ENCODE data around the gene ACAD11. TPM values are rescaled to one million over a fixed set of nuclear protein-coding genes. Genes with fewer than 3 reads are reported as not detected.

The ACAD11 gene
- total RNA-seq, 2 experiments from 2014 or later, result 11.8 to 13.0 TPM

- POLR2A ChIA-PET, result no interaction called here
- Mint-ChIP-seq H3K4me3 (no peak overlapping the region), H3K4me1 (peaks cover 5% of the 10 kb centered on the region), H3K27me3 (no peaks in the 10 kb centered on the region), H3K27ac (no peak overlapping the region), H3K9me3 (no peaks in the 10 kb centered on the region), H3K36me3 (ENCODE audit: low read depth) (peaks cover 25% of the 10 kb centered on the region)
- CTCF ChIA-PET, result interaction anchor here (1.1 to 3.1 kb wide), 3 partner anchors 13 to 105 kb away, joined by 3 to 16 read pairs (median 3); no protein-coding TSS in a partner anchor
- no peak for DNase-seq
These were observed 122.3 kb downstream of the ACAD11 start for GRCh38 chr3:132537297-132537696.

GRCh38 chr3:132536442-132537153 lies 123.0 kb downstream of the ACAD11 start:
- Mint-ChIP-seq H3K27me3 (no peaks in the 10 kb centered on the region), H3K9me3 (no peaks in the 10 kb centered on the region), H3K4me1 (no peaks in the 10 kb centered on the region), H3K36me3 (ENCODE audit: low read depth) (peaks cover 22% of the 10 kb centered on the region), H3K4me3 (no peak overlapping the region), H3K27ac (no peak overlapping the region)
- POLR2A ChIA-PET, result no interaction called here
- no peak for DNase-seq
- CTCF ChIA-PET, result interaction anchor here (0.9 to 3.1 kb wide), 7 partner anchors 9 to 106 kb away, joined by 3 to 16 read pairs (median 4); no protein-coding TSS in a partner anchor

GRCh38 chr3:132535575-132536441 lies 123.8 kb downstream of the ACAD11 start:
- H3K4me1 Mint-ChIP-seq, result no peaks in the 10 kb centered on the region
- no peaks in the 10 kb centered on the region for H3K27me3 Mint-ChIP-seq
- H3K9me3 Mint-ChIP-seq, result no peaks in the 10 kb centered on the region
- ChIA-PET CTCF (interaction anchor here (0.6 to 3.1 kb wide), 7 partner anchors 8 to 106 kb away, joined by 3 to 16 read pairs (median 4); no protein-coding TSS in a partner anchor), POLR2A (no interaction called here)
- no peak overlapping the region for H3K4me3 Mint-ChIP-seq
- no peak overlapping the region for H3K27ac Mint-ChIP-seq
- peaks cover 28% of the 10 kb centered on the region for H3K36me3 Mint-ChIP-seq (ENCODE audit: low read depth)
- peak; percentile 65 for DNase-seq

GRCh38 chr3:132530624-132531023 lies 129.0 kb downstream of the ACAD11 start:
- POLR2A ChIA-PET, result no interaction called here
- no peak overlapping the region for H3K27ac Mint-ChIP-seq
- H3K4me1 Mint-ChIP-seq, result no peaks in the 10 kb centered on the region
- H3K36me3 Mint-ChIP-seq (ENCODE audit: low read depth), result peaks cover 32% of the 10 kb centered on the region
- H3K4me3 Mint-ChIP-seq, result no peak overlapping the region
- H3K9me3 Mint-ChIP-seq, result no peaks in the 10 kb centered on the region
- CTCF ChIA-PET, result interaction anchor here (0.9 to 1.1 kb wide), 2 partner anchors 10 to 112 kb away, joined by 3 to 5 read pairs; no protein-coding TSS in a partner anchor
- DNase-seq, result no peak
- no peaks in the 10 kb centered on the region for H3K27me3 Mint-ChIP-seq

DNA sequence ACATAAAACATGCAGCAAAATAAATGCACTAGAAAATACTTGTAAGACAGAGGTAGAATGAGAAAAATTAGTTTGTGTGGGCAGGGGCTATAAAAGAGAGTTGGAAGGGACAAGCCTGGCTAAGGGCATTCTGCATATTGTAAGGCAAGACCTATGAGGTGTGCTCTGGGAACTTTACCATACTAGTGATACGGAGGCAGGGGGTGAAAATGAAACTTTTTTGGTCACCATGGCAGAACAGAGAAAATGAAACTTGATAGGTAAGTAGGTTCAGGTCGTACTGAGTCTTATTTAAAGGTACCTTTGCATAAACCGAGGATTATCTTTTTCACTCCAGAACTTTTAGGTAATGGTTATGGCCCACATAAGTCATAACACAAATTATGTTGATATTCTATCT lies 137.3 kb downstream of the ACAD11 start:
- POLR2A ChIA-PET, result interaction anchor here (0.7 kb wide), 1 partner anchor 100 kb away, joined by 3 read pairs; no protein-coding TSS in a partner anchor
- Mint-ChIP-seq H3K4me3 (no peak overlapping the region), H3K27ac (peak overlapping the region; percentile 61), H3K36me3 (ENCODE audit: low read depth) (peaks cover 65% of the 10 kb centered on the region), H3K9me3 (no peaks in the 10 kb centered on the region), H3K4me1 (peaks cover 16% of the 10 kb centered on the region), H3K27me3 (no peaks in the 10 kb centered on the region)
- CTCF ChIA-PET, result no interaction called here
- DNase-seq, result peak; percentile 33

DNA sequence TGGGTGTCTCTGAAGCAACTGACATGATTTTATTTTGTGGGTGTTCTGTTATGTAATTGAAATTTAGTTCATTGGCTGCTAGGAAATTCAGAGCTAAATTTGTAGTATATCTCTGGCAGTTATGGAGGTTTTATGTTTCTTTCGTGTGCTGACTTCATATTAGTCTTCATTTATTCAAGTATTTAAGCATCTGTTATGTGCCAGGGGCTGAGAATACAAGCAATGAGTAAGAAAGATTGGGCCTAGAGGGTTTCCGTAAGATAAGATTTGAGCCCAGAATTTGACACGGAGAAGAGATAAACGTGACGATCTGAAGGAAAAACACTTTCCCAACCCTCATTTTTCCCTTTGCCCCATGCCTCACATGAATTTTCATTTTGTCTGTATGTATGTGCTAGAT lies 137.7 kb downstream of the ACAD11 start:
- POLR2A ChIA-PET, result interaction anchor here (0.7 kb wide), 1 partner anchor 99 kb away, joined by 3 read pairs; no protein-coding TSS in a partner anchor
- Mint-ChIP-seq H3K4me3 (no peak overlapping the region), H3K27ac (peak overlapping the region; percentile 61), H3K27me3 (no peaks in the 10 kb centered on the region), H3K9me3 (no peaks in the 10 kb centered on the region), H3K36me3 (ENCODE audit: low read depth) (peaks cover 68% of the 10 kb centered on the region), H3K4me1 (peaks cover 16% of the 10 kb centered on the region)
- CTCF ChIA-PET, result interaction anchor here (1.6 kb wide), 1 partner anchor 9 kb away, joined by 3 read pairs; no protein-coding TSS in a partner anchor
- no peak for DNase-seq

DNA sequence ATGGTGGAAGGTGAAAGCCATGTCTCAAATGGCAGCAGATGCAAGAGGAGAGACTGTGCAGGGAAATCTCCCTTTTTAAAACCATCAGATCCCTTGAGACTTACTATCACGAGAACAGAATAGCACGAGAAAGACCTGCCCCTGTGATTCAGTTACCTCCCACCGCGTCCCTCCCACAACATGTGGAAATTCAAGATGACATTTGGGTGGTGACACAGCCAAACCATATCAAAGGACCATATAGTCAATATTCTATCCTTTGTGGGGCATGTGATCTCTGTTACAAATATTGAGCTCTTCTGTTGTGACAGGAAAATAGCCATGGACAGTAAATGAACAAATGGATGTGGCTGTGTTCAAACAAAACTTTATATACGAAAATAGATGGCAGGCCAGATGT lies 139.7 kb downstream of the ACAD11 start:
- peaks cover 62% of the 10 kb centered on the region for H3K36me3 Mint-ChIP-seq (ENCODE audit: low read depth)
- CTCF ChIA-PET, result interaction anchor here (1.6 kb wide), 1 partner anchor 10 kb away, joined by 3 read pairs; no protein-coding TSS in a partner anchor
- no peaks in the 10 kb centered on the region for H3K27me3 Mint-ChIP-seq
- no peak overlapping the region for H3K27ac Mint-ChIP-seq
- H3K9me3 Mint-ChIP-seq, result no peaks in the 10 kb centered on the region
- H3K4me1 Mint-ChIP-seq, result peaks cover 16% of the 10 kb centered on the region
- no peak overlapping the region for H3K4me3 Mint-ChIP-seq
- POLR2A ChIA-PET, result no interaction called here
- DNase-seq, result no peak

GRCh38 chr3:132517311-132517710 lies 142.3 kb downstream of the ACAD11 start:
- ChIA-PET POLR2A (no interaction called here), CTCF (no interaction called here)
- Mint-ChIP-seq H3K9me3 (no peaks in the 10 kb centered on the region), H3K27ac (no peak overlapping the region), H3K4me1 (peaks cover 10% of the 10 kb centered on the region), H3K36me3 (ENCODE audit: low read depth) (peaks cover 53% of the 10 kb centered on the region), H3K27me3 (no peaks in the 10 kb centered on the region), H3K4me3 (no peak overlapping the region)
- no peak for DNase-seq

DNA sequence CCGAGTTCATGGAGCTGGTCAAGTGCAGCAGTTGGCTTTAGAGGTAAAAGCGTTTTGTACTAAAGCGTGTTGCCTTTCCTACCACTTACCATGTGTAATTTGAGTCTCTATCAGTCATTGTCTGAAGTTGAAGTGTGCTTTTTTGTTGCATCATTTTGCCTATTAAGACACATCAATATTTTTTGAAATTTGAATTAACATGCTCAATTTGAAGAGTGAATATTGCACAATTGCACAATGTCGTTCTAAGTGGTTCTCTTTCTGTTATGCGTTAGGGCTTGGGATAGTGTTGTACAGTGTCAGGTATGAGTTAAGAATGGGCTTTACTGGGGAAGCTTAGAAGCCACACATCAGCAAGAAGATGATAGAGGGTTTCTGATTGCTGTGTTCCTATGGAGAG lies 146.6 kb downstream of the ACAD11 start:
- CTCF ChIA-PET, result interaction anchor here (0.8 to 1.4 kb wide), 2 partner anchors 13 to 14 kb away, joined by 3 read pairs; no protein-coding TSS in a partner anchor

GRCh38 chr3:132509506-132509905 lies 150.1 kb downstream of the ACAD11 start:
- H3K27me3 Mint-ChIP-seq, result no peaks in the 10 kb centered on the region
- H3K4me3 Mint-ChIP-seq, result no peak overlapping the region
- ChIA-PET POLR2A (no interaction called here), CTCF (interaction anchor here (0.7 to 1.5 kb wide), 4 partner anchors 17 to 104 kb away, joined by 3 to 4 read pairs (median 3); no protein-coding TSS in a partner anchor)
- H3K9me3 Mint-ChIP-seq, result no peaks in the 10 kb centered on the region
- peaks cover 44% of the 10 kb centered on the region for H3K36me3 Mint-ChIP-seq (ENCODE audit: low read depth)
- no peaks in the 10 kb centered on the region for H3K4me1 Mint-ChIP-seq
- no peak for DNase-seq
- H3K27ac Mint-ChIP-seq, result no peak overlapping the region

More for the DNA sequence above, 146.6 kb downstream of the ACAD11 start:
- no peak for DNase-seq
- POLR2A ChIA-PET, result no interaction called here
- no peaks in the 10 kb centered on the region for H3K27me3 Mint-ChIP-seq
- no peaks in the 10 kb centered on the region for H3K9me3 Mint-ChIP-seq
- H3K4me1 Mint-ChIP-seq, result no peaks in the 10 kb centered on the region
- no peak overlapping the region for H3K27ac Mint-ChIP-seq
- peaks cover 37% of the 10 kb centered on the region for H3K36me3 Mint-ChIP-seq (ENCODE audit: low read depth)
- H3K4me3 Mint-ChIP-seq, result no peak overlapping the region

DNA sequence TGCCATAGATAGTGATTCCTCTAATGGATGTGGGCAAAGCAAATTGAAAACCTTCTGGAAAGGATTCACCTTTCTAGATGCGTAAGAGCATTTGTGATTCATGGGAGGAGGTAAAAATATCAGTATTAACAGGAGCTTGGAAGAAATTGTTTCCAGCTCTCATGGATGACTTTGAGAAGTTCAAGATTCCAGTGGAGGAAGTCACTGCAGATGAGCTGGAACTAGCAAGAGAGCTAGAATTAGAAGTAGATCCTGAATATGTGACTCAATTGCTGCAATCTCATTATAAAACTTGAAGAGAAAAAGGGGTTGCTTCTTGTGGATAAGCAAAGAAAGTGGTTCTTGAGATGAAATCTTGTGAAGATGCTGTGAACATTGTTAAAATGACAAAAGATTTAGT lies 150.5 kb downstream of the ACAD11 start:
- CTCF ChIA-PET, result interaction anchor here (0.7 to 1.5 kb wide), 3 partner anchors 17 to 104 kb away, joined by 3 to 4 read pairs (median 3); no protein-coding TSS in a partner anchor

More for the DNA sequence above, 150.5 kb downstream of the ACAD11 start:
- POLR2A ChIA-PET, result no interaction called here
- Mint-ChIP-seq H3K4me1 (no peaks in the 10 kb centered on the region), H3K9me3 (no peaks in the 10 kb centered on the region), H3K27ac (no peak overlapping the region), H3K27me3 (no peaks in the 10 kb centered on the region), H3K4me3 (no peak overlapping the region), H3K36me3 (ENCODE audit: low read depth) (peaks cover 42% of the 10 kb centered on the region)
- no peak for DNase-seq
